Mesenchymal stem cell (in vitro differentiated cells and primary cell): ENCODE data around the gene TIAL1.

ENCODE experiments used
- DNase-seq: peaks from one replicate; pipeline ENCODE4 v3.0.0-alpha.2; 2013
- H2AFZ ChIP-seq: one replicate; pipeline ENCODE4 v1.6.1; 2013; ENCODE audit warnings: low read depth, mild to moderate bottlenecking, control low read depth, inconsistent platforms, low read length, moderate library complexity
- H2AK5ac ChIP-seq: 2 replicates; pipeline ENCODE4 v1.6.1; 2013; ENCODE audit warnings: low read length, moderate library complexity, mild to moderate bottlenecking, inconsistent platforms; ENCODE audit not compliant: severe bottlenecking
- H2BK120ac ChIP-seq: one replicate; pipeline ENCODE4 v1.6.1; 2013; ENCODE audit warnings: low read depth, mild to moderate bottlenecking, inconsistent platforms, low read length, moderate library complexity
- H2BK12ac ChIP-seq, 2 experiments: one replicate each; pipeline ENCODE4 v1.6.1; 2013; ENCODE audit warnings: inconsistent platforms in 2 of 2, low read length in 2 of 2, mild to moderate bottlenecking in 2 of 2, moderate library complexity in 2 of 2, control low read depth in 1 of 2
- H2BK15ac ChIP-seq: one replicate; pipeline ENCODE4 v1.6.1; 2013; ENCODE audit warnings: mild to moderate bottlenecking, low read depth, inconsistent platforms; ENCODE audit not compliant: poor library complexity, severe bottlenecking
- H2BK5ac ChIP-seq: 2 replicates; pipeline ENCODE4 v1.6.1; 2013; ENCODE audit warnings: low read depth, mild to moderate bottlenecking, low read length, control low read depth, inconsistent platforms; ENCODE audit not compliant: poor library complexity, severe bottlenecking
- H3K14ac ChIP-seq, 2 experiments: one replicate each; pipeline ENCODE4 v1.6.1; 2013; ENCODE audit warnings: inconsistent platforms in 2 of 2, low read length in 2 of 2, control low read depth in 1 of 2, mild to moderate bottlenecking in 1 of 2, moderate library complexity in 1 of 2
- H3K18ac ChIP-seq, 2 experiments: one replicate each; pipeline ENCODE4 v1.6.1; 2013; ENCODE audit warnings: inconsistent platforms in 2 of 2, low read length in 2 of 2, control low read depth in 1 of 2, low read depth in 1 of 2, mild to moderate bottlenecking in 1 of 2
- H3K23ac ChIP-seq, 2 experiments: one replicate each; pipeline ENCODE4 v1.6.1; 2013; ENCODE audit warnings: inconsistent platforms in 2 of 2, low read length in 2 of 2, mild to moderate bottlenecking in 2 of 2, moderate library complexity in 2 of 2, control low read depth in 1 of 2
- H3K27ac ChIP-seq: 2 replicates; pipeline ENCODE4 v1.5.1; 2013; ENCODE audit warnings: mild to moderate bottlenecking, moderate library complexity, low read length, control low read depth, inconsistent platforms; ENCODE audit not compliant: poor library complexity, severe bottlenecking
- H3K27me3 ChIP-seq, 2 experiments: 2 replicates each; pipeline versions ENCODE4 v1.6.1 to v1.7.0; 2013; ENCODE audit warnings: low read length in 2 of 2, mild to moderate bottlenecking in 2 of 2, moderate library complexity in 2 of 2, control low read depth in 1 of 2, inconsistent platforms in 1 of 2; ENCODE audit not compliant: control insufficient read depth in 1 of 2, insufficient read depth in 1 of 2
- H3K36me3 ChIP-seq, 2 experiments: 2 replicates each; pipeline versions ENCODE4 v1.6.1 to v1.7.0; 2013; ENCODE audit warnings: low read length in 2 of 2, control low read depth in 1 of 2, inconsistent platforms in 1 of 2, low read depth in 1 of 2, mild to moderate bottlenecking in 1 of 2; ENCODE audit not compliant: insufficient read depth in 2 of 2, control insufficient read depth in 1 of 2
- H3K4ac ChIP-seq, 2 experiments: one replicate each; pipeline ENCODE4 v1.6.1; 2013; ENCODE audit warnings: inconsistent platforms in 2 of 2, low read length in 2 of 2, mild to moderate bottlenecking in 2 of 2, moderate library complexity in 2 of 2, control low read depth in 1 of 2, low read depth in 1 of 2
- H3K4me1 ChIP-seq: 2 replicates; pipeline ENCODE4 v1.6.1; 2013; ENCODE audit warnings: low read depth, low read length, control low read depth; ENCODE audit not compliant: control insufficient read depth, insufficient read depth
- H3K4me2 ChIP-seq: 2 replicates; pipeline ENCODE4 v1.6.1; 2013; ENCODE audit warnings: low read length, mild to moderate bottlenecking, inconsistent platforms; ENCODE audit not compliant: poor library complexity, severe bottlenecking
- H3K4me3 ChIP-seq, 2 experiments: 2 replicates each; pipeline versions ENCODE4 v1.5.1 to v1.7.0; 2013; ENCODE audit warnings: low read length in 2 of 2, mild to moderate bottlenecking in 2 of 2, control low read depth in 1 of 2, low read depth in 1 of 2; ENCODE audit not compliant: insufficient read depth in 1 of 2
- H3K79me1 ChIP-seq: replicated peaks from 2 replicates; pipeline ENCODE4 v1.6.1; 2013; ENCODE audit warnings: mild to moderate bottlenecking, control low read depth, low read length, inconsistent platforms; ENCODE audit not compliant: poor library complexity, severe bottlenecking
- H3K9ac ChIP-seq: 2 replicates; pipeline ENCODE4 v1.7.0; 2013; ENCODE audit warnings: mild to moderate bottlenecking, low read length, moderate library complexity
- H3K9me3 ChIP-seq: 2 replicates; pipeline ENCODE4 v1.7.0; 2013; ENCODE audit warnings: mild to moderate bottlenecking, low read length; ENCODE audit not compliant: control insufficient read depth
- H4K8ac ChIP-seq: one replicate; pipeline ENCODE4 v1.6.1; 2013; ENCODE audit warnings: inconsistent platforms, mild to moderate bottlenecking, low read length, moderate library complexity
- H4K91ac ChIP-seq: one replicate; pipeline ENCODE4 v1.6.1; 2013; ENCODE audit warnings: mild to moderate bottlenecking, low read length, inconsistent platforms
- whole genome bisulfite sequencing: methylation state at CpG from one replicate; pipeline ENCODE4 v1.1.7; 2013; ENCODE audit warnings: mixed read lengths; 5-methylcytosine and 5-hydroxymethylcytosine counted together

Gene TIAL1

GRCh38 chr10:119638982-119639381 is 42.2 kb upstream of the TIAL1 start:
- H4K91ac ChIP-seq = no peak overlapping the region
- peaks cover 0 to 14% of the 10 kb centered on the region in 2 experiments for H3K27me3 ChIP-seq
- DNase-seq = no peak
- H2BK5ac ChIP-seq = no peak overlapping the region
- no peak overlapping the region for H3K23ac ChIP-seq
- no peak overlapping the region for H2AK5ac ChIP-seq
- peaks cover 3% of the 10 kb centered on the region for H3K9me3 ChIP-seq
- H2BK120ac ChIP-seq = no peak overlapping the region
- no peaks in the 10 kb centered on the region for H3K4me1 ChIP-seq
- H3K18ac ChIP-seq = no peak overlapping the region
- no peak overlapping the region for H3K4me2 ChIP-seq
- H3K36me3 ChIP-seq = no peaks in the 10 kb centered on the region
- no peaks in the 10 kb centered on the region for H3K79me1 ChIP-seq
- H4K8ac ChIP-seq = no peak overlapping the region
- H3K27ac ChIP-seq = no peak overlapping the region
- no peak overlapping the region for H3K9ac ChIP-seq
- 93% methylated on average over 6 of the region's 7 CpGs for WGBS
- H3K4me3 ChIP-seq = no peak overlapping the region
- H3K14ac ChIP-seq = no peak overlapping the region
- no peak overlapping the region for H2BK15ac ChIP-seq
- no peak overlapping the region for H2BK12ac ChIP-seq
- H3K4ac ChIP-seq = no peak overlapping the region
- no peak overlapping the region for H2AFZ ChIP-seq

GRCh38 chr10:119637631-119638030 is 40.9 kb upstream of the TIAL1 start:
- Histone ChIP-seq H2BK5ac (no peak overlapping the region), H3K79me1 (no peaks in the 10 kb centered on the region), H2AK5ac (no peak overlapping the region), H3K4me1 (no peaks in the 10 kb centered on the region), H3K4me2 (no peak overlapping the region), H3K9ac (no peak overlapping the region), H3K4me3 (no peak overlapping the region), H3K4ac (no peak overlapping the region), H2BK15ac (no peak overlapping the region), H3K36me3 (no peaks in the 10 kb centered on the region), H3K27me3 (peaks cover 0 to 14% of the 10 kb centered on the region in 2 experiments), H4K91ac (no peak overlapping the region), H3K27ac (no peak overlapping the region), H2BK120ac (no peak overlapping the region), H2BK12ac (no peak overlapping the region), H3K23ac (no peak overlapping the region), H4K8ac (no peak overlapping the region), H3K9me3 (no peaks in the 10 kb centered on the region), H2AFZ (no peak overlapping the region), H3K18ac (no peak overlapping the region), H3K14ac (no peak overlapping the region)
- WGBS = 76% methylated on average over 4 of the region's 4 CpGs
- DNase-seq = no peak

DNA sequence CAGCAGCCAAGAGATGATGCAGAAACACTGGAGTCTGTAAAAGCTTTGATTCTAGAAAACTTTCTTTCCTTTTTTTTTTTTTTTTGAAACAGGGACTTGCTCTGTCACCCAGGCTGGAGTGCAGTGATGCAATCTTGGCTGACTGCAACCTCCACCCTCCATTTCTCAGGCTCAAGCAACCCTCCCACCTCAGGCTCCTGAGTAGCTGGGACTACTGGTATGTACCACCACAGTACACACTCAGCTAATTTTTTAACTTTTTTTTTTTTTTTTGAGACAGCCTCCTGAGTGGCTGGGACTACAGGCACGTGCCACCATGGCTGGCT is 37.4 kb upstream of the TIAL1 start:
- Histone ChIP-seq H2BK15ac (no peak overlapping the region), H4K8ac (no peak overlapping the region), H3K79me1 (no peaks in the 10 kb centered on the region), H4K91ac (no peak overlapping the region), H2BK12ac (no peak overlapping the region), H3K36me3 (no peaks in the 10 kb centered on the region), H3K4me2 (no peak overlapping the region), H3K9ac (no peak overlapping the region), H3K4ac (no peak overlapping the region), H3K27ac (no peak overlapping the region), H3K9me3 (no peaks in the 10 kb centered on the region), H2BK5ac (no peak overlapping the region), H3K18ac (no peak overlapping the region), H3K4me3 (no peak overlapping the region), H2AK5ac (no peak overlapping the region), H2BK120ac (no peak overlapping the region), H2AFZ (no peak overlapping the region), H3K27me3 (peaks cover 0 to 5% of the 10 kb centered on the region in 2 experiments), H3K14ac (no peak overlapping the region), H3K23ac (no peak overlapping the region), H3K4me1 (no peaks in the 10 kb centered on the region)
- peak; percentile 27 for DNase-seq
- 79% methylated on average over 1 of the region's 1 CpG for WGBS

DNA sequence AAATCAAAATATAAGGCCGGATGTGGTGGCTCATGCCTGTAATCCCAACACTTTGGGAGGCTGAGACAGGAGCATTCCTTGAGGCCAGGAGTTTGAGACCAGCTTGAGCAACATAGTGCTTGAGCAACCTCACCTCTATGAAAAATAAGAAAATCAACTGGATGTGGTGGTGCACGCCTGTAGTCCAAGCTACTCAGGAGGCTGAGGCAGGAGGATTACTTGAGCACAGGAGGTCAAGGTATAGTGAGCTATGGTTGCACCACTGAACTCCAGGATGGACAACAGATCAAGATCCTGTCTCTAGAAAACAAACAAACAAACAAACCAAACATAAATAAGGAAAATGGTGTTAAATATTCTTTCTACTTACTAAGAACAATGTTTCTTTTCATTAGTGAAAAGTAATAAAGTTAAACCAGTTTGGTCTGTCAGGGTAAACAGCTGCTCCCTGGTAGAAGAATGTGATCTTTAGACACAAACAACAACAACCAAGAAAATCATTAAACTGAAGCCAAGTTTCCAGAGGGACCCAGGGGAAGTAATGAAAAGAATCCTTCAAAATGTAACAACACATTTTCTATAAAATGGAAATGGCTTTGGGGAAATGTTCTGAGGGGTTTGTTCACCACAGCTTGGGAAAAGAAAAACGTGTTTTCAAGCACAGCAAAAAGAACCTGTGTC is 36.9 kb upstream of the TIAL1 start:
- Histone ChIP-seq H3K27ac (no peak overlapping the region), H3K36me3 (no peaks in the 10 kb centered on the region), H4K91ac (no peak overlapping the region), H2BK15ac (no peak overlapping the region), H2BK5ac (no peak overlapping the region), H2AK5ac (no peak overlapping the region), H2AFZ (no peak overlapping the region), H3K79me1 (no peaks in the 10 kb centered on the region), H2BK12ac (no peak overlapping the region), H4K8ac (no peak overlapping the region), H3K23ac (no peak overlapping the region), H3K27me3 (peaks cover 0 to 5% of the 10 kb centered on the region in 2 experiments), H3K4me3 (no peak overlapping the region), H3K4me2 (no peak overlapping the region), H3K9me3 (no peaks in the 10 kb centered on the region), H2BK120ac (no peak overlapping the region), H3K4me1 (no peaks in the 10 kb centered on the region), H3K4ac (no peak overlapping the region), H3K14ac (no peak overlapping the region), H3K9ac (no peak overlapping the region), H3K18ac (no peak overlapping the region)
- no peak for DNase-seq
- 79% methylated on average over 2 of the region's 3 CpGs for WGBS
